ENCODE data around the gene DLG2. TPM values are rescaled to one million over a fixed set of nuclear protein-coding genes. Genes with fewer than 3 reads are reported as not detected.

The DLG2 gene
- total and polyA plus RNA-seq, 2 of the 4 experiments (the other 2 are of a cell fraction) = 0.31 to 0.36 TPM

DNA sequence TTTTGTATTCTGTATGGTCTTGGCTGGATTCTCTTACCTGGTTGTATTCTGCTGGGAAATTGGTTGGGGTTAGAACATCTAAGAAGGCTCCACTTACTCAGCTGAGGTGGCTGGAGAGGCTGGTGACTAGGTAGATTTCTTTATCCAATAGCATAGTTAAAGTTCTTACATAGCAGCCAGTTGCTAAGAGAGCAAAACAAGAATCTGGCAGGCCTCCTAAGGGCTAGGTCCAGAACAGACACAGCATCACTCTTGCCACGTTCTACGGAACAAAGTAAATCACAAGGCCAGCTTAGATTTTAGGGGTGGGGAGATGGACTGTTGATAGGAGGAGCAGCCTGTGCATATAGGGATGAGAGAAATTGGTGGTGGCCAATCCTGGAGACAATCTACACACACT is 2199.6 kb downstream of the DLG2 start:
- Histone ChIP-seq H2BK5ac (ENCODE audit: low read depth, low read length, poor library complexity, severe bottlenecking) (no peak overlapping the region), H4K91ac (ENCODE audit: insufficient read depth, low read depth, low read length) (no peak overlapping the region), H4K8ac (ENCODE audit: low read depth in 2 of 2, low read length in 2 of 2) (no peak overlapping the region), H2AK5ac (ENCODE audit: low read depth, low read length) (no peak overlapping the region), H3K18ac (ENCODE audit: low read depth, low read length) (no peak overlapping the region), H3K9ac (ENCODE audit: low read depth, low read length) (no peak overlapping the region), H3K9me3 (ENCODE audit: control insufficient read depth, insufficient read depth, low read length) (no peaks in the 10 kb centered on the region), H3K4ac (ENCODE audit: low read depth, low read length) (no peak overlapping the region), H4K5ac (ENCODE audit: low read depth, low read length) (no peak overlapping the region), H2AFZ (replicated peaks; ENCODE audit: low read length, poor library complexity) (no peak overlapping the region), H4K20me1 (ENCODE audit: insufficient read depth, low read length) (no peaks in the 10 kb centered on the region), H3K27me3 (ENCODE audit: control insufficient read depth, insufficient read depth, low read length) (no peaks in the 10 kb centered on the region), H3K79me1 (ENCODE audit: low read depth in 1 of 2, low read length in 2 of 2) (no peaks in the 10 kb centered on the region), H3K56ac (ENCODE audit: extremely low read depth, insufficient read depth, low read length) (no peak overlapping the region), H3K36me3 (ENCODE audit: control insufficient read depth, insufficient read depth, low read length) (no peaks in the 10 kb centered on the region), H2BK20ac (ENCODE audit: low read depth, low read length) (no peak overlapping the region), H3K4me3 (ENCODE audit: insufficient read depth, low read depth, low read length) (no peak overlapping the region), H2BK120ac (ENCODE audit: low read depth, low read length) (no peak overlapping the region), H3K9me1 (ENCODE audit: insufficient read depth, low read length) (no peaks in the 10 kb centered on the region), H3K14ac (replicated peaks; ENCODE audit: low read depth, low read length) (no peak overlapping the region), H3K27ac (ENCODE audit: insufficient read depth, low read length) (no peak overlapping the region), H3K4me2 (ENCODE audit: low read depth, low read length) (no peak overlapping the region), H2BK15ac (ENCODE audit: low read depth, low read length) (no peak overlapping the region), H2AK9ac (replicated peaks; ENCODE audit: low read depth, low read length, poor library complexity) (no peak overlapping the region), H3K4me1 (ENCODE audit: control insufficient read depth, insufficient read depth, low read length) (no peaks in the 10 kb centered on the region), H3K23ac (ENCODE audit: low read depth, low read length) (no peak overlapping the region)
- POLR2A ChIA-PET (ENCODE audit: unreplicated experiment) = no interaction called here
- TF ChIP-seq RCOR1 (IDR thresholded peaks at IDR 0.05; ENCODE audit: insufficient replicate concordance, low read length) (no peak), SMC3 (IDR thresholded peaks at IDR 0.05; ENCODE audit: low read depth, low read length) (no peak), MAZ (IDR thresholded peaks at IDR 0.05; ENCODE audit: borderline replicate concordance, low read depth, low read length) (no peak), BHLHE40 (IDR thresholded peaks at IDR 0.05; ENCODE audit: low read depth, low read length) (no peak), NFE2L2 (IDR thresholded peaks at IDR 0.05; ENCODE audit: low read depth, low read length) (no peak), FOS (IDR thresholded peaks at IDR 0.05; ENCODE audit: low read depth, low read length) (no peak), RAD21 (IDR thresholded peaks at IDR 0.05; ENCODE audit: low read length) (no peak), MXI1 (IDR thresholded peaks at IDR 0.05; ENCODE audit: borderline replicate concordance, low read depth, low read length) (no peak), RFX5 (IDR thresholded peaks at IDR 0.05; ENCODE audit: low read depth, low read length) (no peak), MAFK (IDR thresholded peaks at IDR 0.05; ENCODE audit: low read depth, low read length) (no peak), CEBPB (IDR thresholded peaks at IDR 0.05; ENCODE audit: low read depth, low read length) (no peak)
- TF ChIP-seq, protein P1, sequence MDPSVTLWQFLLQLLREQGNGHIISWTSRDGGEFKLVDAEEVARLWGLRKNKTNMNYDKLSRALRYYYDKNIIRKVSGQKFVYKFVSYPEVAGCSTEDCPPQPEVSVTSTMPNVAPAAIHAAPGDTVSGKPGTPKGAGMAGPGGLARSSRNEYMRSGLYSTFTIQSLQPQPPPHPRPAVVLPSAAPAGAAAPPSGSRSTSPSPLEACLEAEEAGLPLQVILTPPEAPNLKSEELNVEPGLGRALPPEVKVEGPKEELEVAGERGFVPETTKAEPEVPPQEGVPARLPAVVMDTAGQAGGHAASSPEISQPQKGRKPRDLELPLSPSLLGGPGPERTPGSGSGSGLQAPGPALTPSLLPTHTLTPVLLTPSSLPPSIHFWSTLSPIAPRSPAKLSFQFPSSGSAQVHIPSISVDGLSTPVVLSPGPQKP (IDR thresholded peaks at IDR 0.05; ENCODE audit: borderline replicate concordance, low read depth, low read length) = no peak
- TF ChIP-seq, protein P2, sequence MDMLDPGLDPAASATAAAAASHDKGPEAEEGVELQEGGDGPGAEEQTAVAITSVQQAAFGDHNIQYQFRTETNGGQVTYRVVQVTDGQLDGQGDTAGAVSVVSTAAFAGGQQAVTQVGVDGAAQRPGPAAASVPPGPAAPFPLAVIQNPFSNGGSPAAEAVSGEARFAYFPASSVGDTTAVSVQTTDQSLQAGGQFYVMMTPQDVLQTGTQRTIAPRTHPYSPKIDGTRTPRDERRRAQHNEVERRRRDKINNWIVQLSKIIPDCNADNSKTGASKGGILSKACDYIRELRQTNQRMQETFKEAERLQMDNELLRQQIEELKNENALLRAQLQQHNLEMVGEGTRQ (IDR thresholded peaks at IDR 0.05; ENCODE audit: low read depth, low read length) = no peak
- CTCF ChIA-PET = no interaction called here
- in situ Hi-C loops (cut with MboI; ENCODE audit: low sequenced_read_pairs) (no loop called here), dilution Hi-C loops (cut with HindIII; ENCODE audit: low sequenced_read_pairs, unreplicated experiment) (no loop called here), intact Hi-C loops (cut with micrococcal nuclease) (no loop called here)
- ATAC-seq (ENCODE audit: low read depth) (no peak), DNase-seq (no peak)
- no TSS peak for BruUV-seq (replicated peaks)
- WGBS, 2 experiments (ENCODE audit: extremely low coverage in 2 of 2, insufficient read length in 1 of 2) = no CpG with 5 or more reads among the region's 2 CpGs

Data from IMR-90 (cell line).